Measurements from ENCODE around the gene GLOD4. TPM values are rescaled to one million over a fixed set of nuclear protein-coding genes. Genes with fewer than 3 reads are reported as not detected.
"Not testable (repeated sequence)": the region's sequence is repeated elsewhere in the genome, so short reads cannot be mapped to it uniquely, and the experiment has no call there.

GLOD4 gene
- total RNA-seq, 3 donors from 2014 or later: 64.3 to 97.6 (median 88.5) TPM

DNA sequence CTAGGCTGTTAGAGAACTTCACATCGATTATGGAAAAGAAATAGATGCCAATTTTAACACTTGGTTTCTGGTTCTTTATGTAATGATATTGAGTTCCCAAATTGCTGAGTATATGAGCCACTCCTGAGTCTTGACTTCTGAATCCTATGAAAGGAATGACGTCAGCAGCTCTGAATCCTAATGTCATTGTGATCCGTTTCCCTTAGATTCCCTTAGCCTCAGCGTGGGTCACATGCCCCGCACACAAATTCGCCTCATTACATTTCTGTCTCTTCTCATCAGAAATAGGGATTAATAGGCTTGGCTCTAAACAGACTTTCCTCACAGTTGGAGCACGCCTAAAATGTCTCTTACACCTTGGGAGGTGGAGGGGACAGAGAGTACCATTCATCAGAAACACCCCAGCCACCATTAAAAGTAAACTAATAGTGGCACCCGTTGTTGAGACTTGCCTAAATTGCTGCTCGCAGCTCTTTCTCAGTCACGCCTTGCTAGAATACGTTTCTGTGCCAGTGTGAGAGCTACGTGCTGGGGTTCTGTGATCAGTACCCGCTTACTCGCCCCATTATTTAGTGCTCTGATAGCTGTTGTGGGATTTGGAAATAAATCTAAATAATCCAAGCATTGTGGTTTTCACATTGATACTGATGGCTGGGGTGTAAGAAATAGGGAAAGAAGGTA is 7.2 kb upstream of the GLOD4 start:
- Histone ChIP-seq H3K4me3 (no peak overlapping the region), H3K36me3 (ENCODE audit: low read depth) (peaks cover 5% of the 10 kb centered on the region), H3K9me3 (no peaks in the 10 kb centered on the region), H3K4me1 (ENCODE audit: low read depth) (no peaks in the 10 kb centered on the region)
- no peak for TF ChIP-seq CTCF (IDR thresholded peaks at IDR 0.05)
- intact Hi-C loops (cut with DNase I, micrococcal nuclease): no loop called here
- no peak for DNase-seq
- no peak for ATAC-seq

- no peak for TF ChIP-seq CTCF (IDR thresholded peaks at IDR 0.05)
- no peak for DNase-seq
- no peaks in the 10 kb centered on the region for H3K4me1 ChIP-seq (ENCODE audit: low read depth)
- H3K4me3 ChIP-seq: no peak overlapping the region
- intact Hi-C loops (cut with DNase I, micrococcal nuclease): no loop called here
- no peak for ATAC-seq
- no peaks in the 10 kb centered on the region for H3K9me3 ChIP-seq
- H3K36me3 ChIP-seq (ENCODE audit: low read depth): peaks cover 5% of the 10 kb centered on the region
Observed at GRCh38 chr17:788551-788950, 6.5 kb upstream of the GLOD4 start.

DNA sequence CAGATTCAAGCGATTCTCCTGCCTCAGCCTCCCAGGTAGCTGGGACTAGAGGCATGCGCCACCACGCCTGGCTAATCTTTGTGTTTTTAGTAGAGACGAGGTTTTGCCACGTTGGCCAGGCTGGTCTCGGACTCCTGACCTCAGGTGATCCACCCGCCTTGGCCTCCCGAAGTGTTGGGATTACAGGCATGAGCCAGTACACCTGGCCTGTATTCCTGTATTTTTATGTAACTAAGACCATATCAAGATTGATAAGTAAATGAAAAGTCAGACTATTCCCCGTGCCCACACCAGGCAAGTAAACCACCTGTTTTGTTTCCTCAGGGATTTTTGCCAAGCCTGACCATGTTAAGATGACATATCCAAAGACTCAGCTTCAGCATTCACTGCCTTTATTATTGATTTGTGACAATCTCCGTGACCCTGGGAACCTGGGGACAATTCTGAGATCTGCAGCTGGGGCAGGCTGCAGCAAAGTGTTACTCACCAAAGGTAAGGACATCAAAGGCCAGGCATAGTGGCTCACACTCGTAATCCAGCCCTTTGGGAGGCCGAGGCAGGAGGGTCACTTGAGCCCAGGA is 5.7 kb upstream of the GLOD4 start:
- Histone ChIP-seq H3K36me3 (ENCODE audit: low read depth) (peaks cover 5% of the 10 kb centered on the region), H3K9me3 (no peaks in the 10 kb centered on the region), H3K4me1 (ENCODE audit: low read depth) (peaks cover 6% of the 10 kb centered on the region), H3K4me3 (no peak overlapping the region)
- TF ChIP-seq CTCF (IDR thresholded peaks at IDR 0.05): no peak
- no peak for DNase-seq
- intact Hi-C loops (cut with DNase I, micrococcal nuclease): no loop called here
- no peak for ATAC-seq

DNA sequence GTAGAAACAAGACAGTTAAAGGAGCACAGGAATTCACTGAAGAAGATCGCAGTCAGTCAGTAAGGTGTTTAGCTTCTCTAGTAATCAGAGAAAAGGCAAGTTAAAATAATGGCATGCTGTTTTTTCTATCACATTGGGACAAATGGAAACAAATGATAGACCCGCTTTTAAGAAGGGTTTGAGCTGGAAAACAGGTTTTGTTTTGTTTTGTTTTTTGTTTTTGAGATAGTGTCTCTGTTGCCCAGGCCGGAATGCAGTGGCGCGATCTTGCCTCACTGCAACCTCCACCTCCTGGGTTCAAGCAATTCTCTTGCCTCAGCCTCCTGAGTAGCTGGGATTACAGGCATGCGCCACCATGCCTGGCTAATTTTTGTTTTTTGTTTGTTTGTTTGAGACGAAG is 3.8 kb upstream of the GLOD4 start:
- DNase-seq; H3K36me3 ChIP-seq (ENCODE audit: low read depth); H3K4me3 ChIP-seq; intact Hi-C loops (cut with DNase I, micrococcal nuclease); ATAC-seq; H3K9me3 ChIP-seq: not testable (repeated sequence)
- H3K4me1 ChIP-seq (ENCODE audit: low read depth): peaks cover 12% of the 10 kb centered on the region

DNA sequence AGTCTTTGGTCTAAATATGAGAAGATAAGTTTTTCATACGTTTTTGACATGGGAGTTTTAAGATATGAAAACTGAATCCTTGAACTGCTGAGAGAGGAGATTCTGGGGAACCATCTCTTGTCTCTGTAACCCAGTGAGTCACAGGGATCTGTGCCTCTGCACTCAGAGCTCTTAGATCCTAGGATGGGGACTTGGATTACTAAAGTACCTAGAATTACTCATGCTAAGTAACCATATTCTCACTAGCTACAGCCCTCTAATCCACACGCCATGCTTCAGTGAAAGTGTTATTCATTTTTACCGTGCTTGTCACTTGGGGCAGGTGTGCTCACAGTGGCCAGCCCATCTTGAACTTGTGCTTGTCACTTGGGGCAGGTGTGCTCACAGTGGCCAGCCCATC is 2.1 kb upstream of the GLOD4 start:
- intact Hi-C loops (cut with DNase I, micrococcal nuclease): no loop called here
- Histone ChIP-seq H3K4me1 (ENCODE audit: low read depth) (peaks cover 13% of the 10 kb centered on the region), H3K4me3 (no peak overlapping the region), H3K36me3 (ENCODE audit: low read depth) (no peaks in the 10 kb centered on the region), H3K9me3 (no peaks in the 10 kb centered on the region)
- ATAC-seq (no peak), DNase-seq (no peak)
- TF ChIP-seq CTCF (IDR thresholded peaks at IDR 0.05): no peak

GRCh38 chr17:778096-778495 is 4.0 kb downstream of the GLOD4 start:
- Histone ChIP-seq H3K36me3 (ENCODE audit: low read depth) (no peaks in the 10 kb centered on the region), H3K9me3 (no peaks in the 10 kb centered on the region), H3K4me1 (ENCODE audit: low read depth) (peaks cover 10% of the 10 kb centered on the region), H3K4me3 (no peak overlapping the region)
- ATAC-seq (no peak), DNase-seq (no peak)
- intact Hi-C loops (cut with DNase I, micrococcal nuclease): no loop called here
- TF ChIP-seq CTCF (IDR thresholded peaks at IDR 0.05): no peak

Data from mucosa of descending colon (tissue), 3 donors.